Right lobe of liver (tissue), 6 donors: ENCODE measurements around the gene KAZN. TPM values are rescaled to one million over a fixed set of nuclear protein-coding genes. Genes with fewer than 3 reads are reported as not detected.

Experiments
- ATAC-seq, 4 donors: fragments of 200-7000 bp; cut with Tn5 transposase; one replicate each; pipeline ENCODE4 v1.9.1; 2020; ENCODE audit warnings: mild to moderate bottlenecking in 4 of 4, moderate library complexity in 4 of 4
- DNase-seq, 3 donors: peaks; one replicate each; pipeline ENCODE4 v3.0.0-alpha.2; 2020
- H3K27ac ChIP-seq, 3 donors: fragments of 200-600 bp; one replicate each; pipeline ENCODE4 v1.8.0; 2022
- H3K27me3 ChIP-seq, 2 donors: fragments of 200-600 bp; one replicate each; pipeline ENCODE4 v1.8.0; 2022
- H3K36me3 ChIP-seq, 4 donors: fragments of 200-600 bp; sonication (generic) in 1 of 4; one replicate each; pipeline versions ENCODE4 v1.5.1 to v1.8.0; 2017 to 2022; ENCODE audit warnings: control low read depth in 1 of 4
- H3K4me1 ChIP-seq, 4 donors: fragments of 200-600 bp; sonication (generic) in 1 of 4; one replicate each; pipeline versions ENCODE4 v1.5.1 to v1.8.0; 2017 to 2022; ENCODE audit warnings: control low read depth in 1 of 4
- H3K4me3 ChIP-seq, 3 donors: fragments of 200-600 bp; one replicate each; pipeline ENCODE4 v1.8.0; 2022
- H3K9me3 ChIP-seq, 4 donors: fragments of 200-600 bp; sonication (generic) in 1 of 4; one replicate each; pipeline versions ENCODE4 v1.5.1 to v1.8.0; 2017 to 2022; ENCODE audit warnings: control low read depth in 1 of 4
- POLR2A ChIP-seq: fragments of 450-650 bp; IDR thresholded peaks from one replicate; pipeline ENCODE4 v1.6.1; 2017; ENCODE audit warnings: antibody characterized with exemption, mild to moderate bottlenecking
- WGBS: methylation state at CpG from one replicate; pipeline ENCODE4 v1.1.6; 2018; ENCODE audit warnings: low coverage, low lambda C conversion rate; ENCODE audit not compliant: insufficient coverage; ENCODE audit errors: missing lambda C conversion rate; 5-methylcytosine and 5-hydroxymethylcytosine counted together
- intact Hi-C, 2 donors: fragments of 100-400 bp; cut with DNase I; formaldehyde crosslinking; loops; one replicate each; pipeline versions ENCODE4 v1.11.2 to v1.14.1; 2022
- total RNA-seq, 6 experiments: library from RNA; depleted of rRNA in 2 of 6; stranded (reverse); fragments of >200 nt in 2 of 6; fragmentation: NEBNext Ultra II Directional in 3 of 6; extraction: Animal tissue kit (Norgen Biotek cat#: 25700) in 3 of 6; gene quantifications; one replicate each; pipeline versions ENCODE4 v1.1.0 to v1.2.4, GENCODE V29; 2016 to 2023
- TF ChIP-seq, protein P1 (sequence below), 4 donors: fragments of 200-600 bp in 3 of 4; fragments of 450-650 bp in 1 of 4; IDR thresholded peaks; one replicate each; pipeline versions ENCODE4 v1.5.1 to v1.8.0; 2016 to 2022; ENCODE audit warnings: antibody characterized with exemption in 4 of 4, mild to moderate bottlenecking in 2 of 4
- donor health status: DM: no; HTN: yes; CAD: no.
- donor health status: DM: no; HTN: no; CAD: no.
- donor health status: DM: no; HTN: no; CAD: no.
- donor health status: DM: no; HTN: yes; CAD: no.
- donor health status: DM: no; HTN: yes; CAD: no.

The KAZN gene
- total RNA-seq, 6 experiments from 2014 or later: 1.5 to 7.2 (median 2.7) TPM

DNA sequence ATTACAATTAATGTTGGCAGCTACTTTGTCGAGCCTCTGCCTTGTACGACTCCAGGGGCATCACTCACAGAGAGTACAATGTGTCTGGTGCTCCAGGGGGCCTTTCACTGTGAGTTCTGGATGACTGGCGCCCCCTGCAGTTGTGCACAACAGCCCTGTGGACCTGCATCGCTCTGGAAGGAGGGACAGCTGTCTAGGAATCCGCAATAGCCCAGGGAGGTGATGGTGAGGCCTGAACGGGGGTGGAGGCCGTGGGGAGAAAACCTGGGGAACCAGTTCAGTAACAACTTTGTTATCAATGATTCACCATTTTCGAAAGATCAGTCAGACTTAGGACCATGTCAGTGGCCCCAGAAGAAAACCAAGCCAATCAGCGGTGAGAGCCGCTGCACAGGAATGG, 189.1 kb downstream of the KAZN start:
- TF ChIP-seq, protein P1, sequence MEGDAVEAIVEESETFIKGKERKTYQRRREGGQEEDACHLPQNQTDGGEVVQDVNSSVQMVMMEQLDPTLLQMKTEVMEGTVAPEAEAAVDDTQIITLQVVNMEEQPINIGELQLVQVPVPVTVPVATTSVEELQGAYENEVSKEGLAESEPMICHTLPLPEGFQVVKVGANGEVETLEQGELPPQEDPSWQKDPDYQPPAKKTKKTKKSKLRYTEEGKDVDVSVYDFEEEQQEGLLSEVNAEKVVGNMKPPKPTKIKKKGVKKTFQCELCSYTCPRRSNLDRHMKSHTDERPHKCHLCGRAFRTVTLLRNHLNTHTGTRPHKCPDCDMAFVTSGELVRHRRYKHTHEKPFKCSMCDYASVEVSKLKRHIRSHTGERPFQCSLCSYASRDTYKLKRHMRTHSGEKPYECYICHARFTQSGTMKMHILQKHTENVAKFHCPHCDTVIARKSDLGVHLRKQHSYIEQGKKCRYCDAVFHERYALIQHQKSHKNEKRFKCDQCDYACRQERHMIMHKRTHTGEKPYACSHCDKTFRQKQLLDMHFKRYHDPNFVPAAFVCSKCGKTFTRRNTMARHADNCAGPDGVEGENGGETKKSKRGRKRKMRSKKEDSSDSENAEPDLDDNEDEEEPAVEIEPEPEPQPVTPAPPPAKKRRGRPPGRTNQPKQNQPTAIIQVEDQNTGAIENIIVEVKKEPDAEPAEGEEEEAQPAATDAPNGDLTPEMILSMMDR (IDR thresholded peaks at IDR 0.05): no peak
- no peak for TF ChIP-seq POLR2A
- no peaks in the 10 kb centered on the region for H3K36me3 ChIP-seq
- no peak for DNase-seq
- intact Hi-C loops: no loop called here
- H3K27ac ChIP-seq: no peak overlapping the region
- H3K9me3 ChIP-seq: no peaks in the 10 kb centered on the region
- no peaks in the 10 kb centered on the region for H3K4me1 ChIP-seq
- H3K27me3 ChIP-seq: no peaks in the 10 kb centered on the region
- whole genome bisulfite sequencing: 54% methylated on average over 7 of the region's 10 CpGs
- ATAC-seq: no peak
- H3K4me3 ChIP-seq: no peak overlapping the region

DNA sequence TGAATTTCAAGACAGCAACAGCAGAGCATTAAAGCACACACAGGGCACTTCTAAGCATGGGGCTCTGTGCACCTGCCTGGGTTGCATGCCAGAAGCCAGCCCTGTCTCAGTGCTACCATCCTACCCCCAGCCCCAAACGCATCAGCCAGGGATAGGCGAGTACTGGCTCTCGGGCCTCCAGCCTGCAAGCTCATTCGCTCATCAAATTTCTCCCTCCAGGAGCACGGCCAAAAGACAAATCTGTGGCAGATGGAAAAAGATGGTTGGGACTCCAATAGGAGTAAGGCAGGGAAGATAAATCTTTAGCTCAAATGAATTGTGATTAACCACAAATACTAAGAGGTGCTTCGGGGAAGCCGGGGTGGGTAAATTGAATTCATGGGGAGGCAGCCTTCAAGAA, 189.6 kb downstream of the KAZN start:
- Histone ChIP-seq H3K27me3 (no peaks in the 10 kb centered on the region), H3K4me1 (no peaks in the 10 kb centered on the region), H3K9me3 (no peaks in the 10 kb centered on the region), H3K4me3 (no peak overlapping the region), H3K27ac (no peak overlapping the region), H3K36me3 (no peaks in the 10 kb centered on the region)
- no peak for DNase-seq
- TF ChIP-seq POLR2A: no peak
- TF ChIP-seq, protein P1 (IDR thresholded peaks at IDR 0.05): no peak
- WGBS: 49% methylated on average over 7 of the region's 7 CpGs
- intact Hi-C loops: no loop called here
- no peak for ATAC-seq

DNA sequence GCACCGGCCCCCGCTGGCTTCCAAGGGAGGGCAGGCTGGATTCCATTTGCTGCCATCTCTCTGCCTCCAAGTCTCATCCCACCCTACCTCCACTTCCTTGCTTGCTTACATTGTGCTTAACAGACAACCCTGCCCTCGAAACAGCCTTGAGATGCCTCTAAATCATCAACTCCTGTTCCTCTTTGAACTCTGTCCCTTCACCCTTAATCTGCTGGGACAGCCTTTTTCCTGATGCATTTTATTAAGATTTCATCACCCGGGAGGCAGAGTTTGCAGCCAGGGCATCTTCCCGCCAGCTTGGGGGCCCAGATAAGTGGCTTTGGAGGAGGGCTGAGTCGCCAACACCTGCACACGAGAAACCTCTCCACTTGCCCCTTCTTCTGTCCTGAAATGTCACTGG, 192.5 kb downstream of the KAZN start:
- Histone ChIP-seq H3K36me3 (no peaks in the 10 kb centered on the region), H3K4me1 (no peaks in the 10 kb centered on the region), H3K27ac (no peak overlapping the region), H3K27me3 (no peaks in the 10 kb centered on the region), H3K9me3 (no peaks in the 10 kb centered on the region), H3K4me3 (no peak overlapping the region)
- WGBS: 39% methylated on average over 5 of the region's 7 CpGs
- DNase-seq: no peak
- intact Hi-C loops: no loop called here
- no peak for ATAC-seq
- no peak for TF ChIP-seq POLR2A
- TF ChIP-seq, protein P1 (IDR thresholded peaks at IDR 0.05): no peak

DNA sequence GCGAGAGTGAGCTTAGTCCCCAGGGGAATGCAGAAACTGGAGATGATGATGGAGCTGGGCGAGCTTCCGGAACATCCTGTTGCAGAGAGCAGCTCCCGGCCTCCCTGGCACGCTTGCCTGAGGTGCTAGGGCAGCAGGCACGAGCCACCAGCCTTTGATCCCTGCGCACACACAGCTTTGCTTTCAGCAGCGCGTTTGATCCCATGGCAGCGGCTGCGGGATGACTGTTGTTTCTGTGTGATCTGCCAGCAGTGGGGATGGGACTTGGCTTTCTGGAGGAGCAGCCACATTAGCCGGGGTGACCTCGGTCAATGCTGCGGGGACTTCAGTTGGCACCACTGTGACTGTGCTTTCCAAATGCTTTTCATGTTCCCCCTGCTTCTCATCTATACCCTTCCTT, 193.2 kb downstream of the KAZN start:
- ATAC-seq: no peak

More for the DNA sequence above, 193.2 kb downstream of the KAZN start:
- Histone ChIP-seq H3K27me3 (no peaks in the 10 kb centered on the region), H3K4me1 (no peaks in the 10 kb centered on the region), H3K4me3 (no peak overlapping the region), H3K9me3 (no peaks in the 10 kb centered on the region), H3K36me3 (no peaks in the 10 kb centered on the region), H3K27ac (no peak overlapping the region)
- intact Hi-C loops: no loop called here
- DNase-seq: no peak
- WGBS: 60% methylated on average over 3 of the region's 14 CpGs
- TF ChIP-seq POLR2A: no peak
- TF ChIP-seq, protein P1 (IDR thresholded peaks at IDR 0.05): no peak
